Panc1 (cell line): ENCODE results near the gene LRRFIP1.

Experiments used
- POLR2AphosphoS5 ChIP-seq: IDR thresholded peaks from 2 replicates; pipeline ENCODE4 v1.6.1; 2012; ENCODE audit warnings: mild to moderate bottlenecking, low read depth, low read length, moderate library complexity
- REST ChIP-seq, 2 experiments: IDR thresholded peaks; 2 replicates each; pipeline ENCODE4 v1.6.1; 2011 to 2012; ENCODE audit warnings: low read depth in 2 of 2, control low read depth in 1 of 2, low read length in 1 of 2, mild to moderate bottlenecking in 1 of 2, moderate library complexity in 1 of 2; ENCODE audit not compliant: insufficient read depth in 1 of 2
- SIN3A ChIP-seq: IDR thresholded peaks from 2 replicates; pipeline ENCODE4 v1.6.1; 2012; ENCODE audit warnings: low read depth, mild to moderate bottlenecking, low read length, moderate library complexity, borderline replicate concordance; ENCODE audit not compliant: insufficient read depth
- TCF7L2 ChIP-seq: IDR thresholded peaks from 2 replicates; pipeline ENCODE4 v1.6.1; 2011; ENCODE audit warnings: mild to moderate bottlenecking, low read depth, low read length, inconsistent platforms
- TF ChIP-seq, protein P1 (sequence below): fragments of 450-650 bp; IDR thresholded peaks from 2 replicates; pipeline ENCODE4 v1.5.1; 2017; ENCODE audit warnings: mild to moderate bottlenecking

DNA sequence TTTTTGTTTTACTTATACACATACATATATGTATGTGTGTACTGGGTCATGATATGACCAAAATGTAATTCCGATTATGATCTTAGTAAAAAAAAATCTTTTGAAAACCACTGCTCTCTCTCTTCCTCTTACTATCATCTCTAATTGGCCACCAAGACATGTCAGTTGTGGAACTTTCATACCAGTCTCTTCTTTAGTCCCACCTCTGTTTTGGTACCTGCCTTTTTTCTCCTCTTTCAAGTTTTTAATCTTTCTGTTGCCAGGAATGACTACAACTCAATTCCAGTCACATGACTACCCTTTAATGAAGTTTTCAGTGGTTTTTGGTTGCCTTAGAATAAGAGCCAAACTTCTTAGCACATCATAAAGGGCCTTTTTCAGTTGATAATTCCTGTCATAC, 188.2 kb downstream of the LRRFIP1 start:
- TF ChIP-seq, protein P1, sequence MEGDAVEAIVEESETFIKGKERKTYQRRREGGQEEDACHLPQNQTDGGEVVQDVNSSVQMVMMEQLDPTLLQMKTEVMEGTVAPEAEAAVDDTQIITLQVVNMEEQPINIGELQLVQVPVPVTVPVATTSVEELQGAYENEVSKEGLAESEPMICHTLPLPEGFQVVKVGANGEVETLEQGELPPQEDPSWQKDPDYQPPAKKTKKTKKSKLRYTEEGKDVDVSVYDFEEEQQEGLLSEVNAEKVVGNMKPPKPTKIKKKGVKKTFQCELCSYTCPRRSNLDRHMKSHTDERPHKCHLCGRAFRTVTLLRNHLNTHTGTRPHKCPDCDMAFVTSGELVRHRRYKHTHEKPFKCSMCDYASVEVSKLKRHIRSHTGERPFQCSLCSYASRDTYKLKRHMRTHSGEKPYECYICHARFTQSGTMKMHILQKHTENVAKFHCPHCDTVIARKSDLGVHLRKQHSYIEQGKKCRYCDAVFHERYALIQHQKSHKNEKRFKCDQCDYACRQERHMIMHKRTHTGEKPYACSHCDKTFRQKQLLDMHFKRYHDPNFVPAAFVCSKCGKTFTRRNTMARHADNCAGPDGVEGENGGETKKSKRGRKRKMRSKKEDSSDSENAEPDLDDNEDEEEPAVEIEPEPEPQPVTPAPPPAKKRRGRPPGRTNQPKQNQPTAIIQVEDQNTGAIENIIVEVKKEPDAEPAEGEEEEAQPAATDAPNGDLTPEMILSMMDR = no peak
- TF ChIP-seq REST (IDR thresholded peaks at IDR 0.05; ENCODE audit: insufficient read depth in 1 of 2, low read depth in 2 of 2, low read length in 1 of 2) (no peak), POLR2AphosphoS5 (no peak), TCF7L2 (no peak), SIN3A (no peak)
